ENCODE measurements around the gene DEPDC7. TPM values are rescaled to one million over a fixed set of nuclear protein-coding genes. Genes with fewer than 3 reads are reported as not detected.

The DEPDC7 gene
- total RNA-seq, 1 donor from 2014 or later, result 4.7 TPM

DNA sequence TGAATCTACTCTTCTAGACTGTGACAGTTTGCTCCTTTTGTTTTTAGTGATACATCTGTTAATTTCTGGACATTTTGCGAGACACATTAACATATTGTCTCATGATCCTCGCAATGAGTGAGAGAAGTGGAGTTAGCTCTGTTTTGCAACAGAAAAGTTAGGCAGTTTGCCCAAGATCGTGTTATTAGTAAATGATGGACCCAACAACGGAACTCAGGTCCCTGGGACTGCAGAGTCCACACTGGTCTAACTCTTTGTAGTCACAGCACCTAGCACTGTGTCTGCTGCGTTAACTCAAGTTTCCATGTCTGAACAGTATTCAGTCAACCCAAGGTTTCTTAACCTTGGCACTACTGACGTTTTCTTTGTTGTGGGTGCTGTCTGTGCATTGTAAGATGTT, 3.2 kb downstream of the DEPDC7 start:
- no peak for DNase-seq (ENCODE audit: low spot score)
- H3K9me3 Mint-ChIP-seq (ENCODE audit: low read depth), result no peaks in the 10 kb centered on the region
- TF ChIP-seq, protein P1, sequence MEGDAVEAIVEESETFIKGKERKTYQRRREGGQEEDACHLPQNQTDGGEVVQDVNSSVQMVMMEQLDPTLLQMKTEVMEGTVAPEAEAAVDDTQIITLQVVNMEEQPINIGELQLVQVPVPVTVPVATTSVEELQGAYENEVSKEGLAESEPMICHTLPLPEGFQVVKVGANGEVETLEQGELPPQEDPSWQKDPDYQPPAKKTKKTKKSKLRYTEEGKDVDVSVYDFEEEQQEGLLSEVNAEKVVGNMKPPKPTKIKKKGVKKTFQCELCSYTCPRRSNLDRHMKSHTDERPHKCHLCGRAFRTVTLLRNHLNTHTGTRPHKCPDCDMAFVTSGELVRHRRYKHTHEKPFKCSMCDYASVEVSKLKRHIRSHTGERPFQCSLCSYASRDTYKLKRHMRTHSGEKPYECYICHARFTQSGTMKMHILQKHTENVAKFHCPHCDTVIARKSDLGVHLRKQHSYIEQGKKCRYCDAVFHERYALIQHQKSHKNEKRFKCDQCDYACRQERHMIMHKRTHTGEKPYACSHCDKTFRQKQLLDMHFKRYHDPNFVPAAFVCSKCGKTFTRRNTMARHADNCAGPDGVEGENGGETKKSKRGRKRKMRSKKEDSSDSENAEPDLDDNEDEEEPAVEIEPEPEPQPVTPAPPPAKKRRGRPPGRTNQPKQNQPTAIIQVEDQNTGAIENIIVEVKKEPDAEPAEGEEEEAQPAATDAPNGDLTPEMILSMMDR (IDR thresholded peaks at IDR 0.05), result no peak
- peaks cover 12% of the 10 kb centered on the region for H3K4me1 Mint-ChIP-seq (ENCODE audit: low read depth)
- H3K27ac Mint-ChIP-seq (ENCODE audit: unreplicated experiment), result no peak overlapping the region
- H3K4me3 Mint-ChIP-seq (ENCODE audit: unreplicated experiment), result no peak overlapping the region
- no peaks in the 10 kb centered on the region for H3K27me3 Mint-ChIP-seq (ENCODE audit: low read depth)
- H3K36me3 Mint-ChIP-seq (ENCODE audit: low read depth), result no peaks in the 10 kb centered on the region

DNA sequence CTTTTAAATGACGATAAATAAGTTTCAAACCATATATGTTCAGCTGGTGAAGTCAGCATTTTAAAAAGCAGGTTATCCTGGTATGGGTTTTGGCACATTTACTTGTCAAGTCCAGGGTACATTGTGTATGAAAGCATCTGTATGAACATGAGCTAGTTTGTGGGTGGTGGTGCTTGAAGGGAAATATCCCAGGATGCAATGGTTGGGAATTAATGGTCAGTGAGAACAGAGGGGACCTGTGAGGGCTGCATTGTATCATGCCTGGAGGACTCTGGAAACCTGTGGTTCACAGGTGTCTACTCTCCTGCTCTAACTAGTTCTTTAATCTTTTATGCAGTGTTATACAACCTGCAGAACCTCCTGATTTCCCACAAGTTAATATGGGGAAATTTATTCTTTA, 5.8 kb downstream of the DEPDC7 start:
- Mint-ChIP-seq H3K27ac (ENCODE audit: unreplicated experiment) (no peak overlapping the region), H3K9me3 (ENCODE audit: low read depth) (no peaks in the 10 kb centered on the region), H3K4me3 (ENCODE audit: unreplicated experiment) (no peak overlapping the region), H3K4me1 (ENCODE audit: low read depth) (peaks cover 6% of the 10 kb centered on the region), H3K36me3 (ENCODE audit: low read depth) (no peaks in the 10 kb centered on the region), H3K27me3 (ENCODE audit: low read depth) (no peaks in the 10 kb centered on the region)
- TF ChIP-seq, protein P1 (IDR thresholded peaks at IDR 0.05), result no peak
- DNase-seq (ENCODE audit: low spot score), result no peak

DNA sequence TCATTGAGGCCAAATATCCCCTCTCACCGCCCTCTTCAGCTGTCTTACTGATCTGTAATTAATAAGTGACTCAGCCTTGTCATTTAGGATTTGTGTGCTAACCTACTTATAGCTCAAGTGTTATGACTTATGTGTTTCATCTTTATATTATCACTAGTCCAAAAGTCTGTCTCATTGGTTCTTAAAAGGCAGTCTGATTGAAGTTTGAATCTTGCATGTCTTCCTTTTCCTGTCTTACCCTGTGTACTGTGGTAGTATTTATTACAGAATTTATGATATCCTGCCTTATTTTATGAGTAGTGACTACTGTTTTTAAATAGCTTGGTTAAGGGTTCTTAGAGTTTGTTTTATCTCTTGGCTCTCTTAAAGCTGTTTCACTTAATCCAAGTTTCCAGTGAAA, 6.3 kb downstream of the DEPDC7 start:
- H3K27me3 Mint-ChIP-seq (ENCODE audit: low read depth), result no peaks in the 10 kb centered on the region
- no peak for DNase-seq (ENCODE audit: low spot score)
- TF ChIP-seq, protein P1 (IDR thresholded peaks at IDR 0.05), result no peak
- H3K9me3 Mint-ChIP-seq (ENCODE audit: low read depth), result no peaks in the 10 kb centered on the region
- H3K4me1 Mint-ChIP-seq (ENCODE audit: low read depth), result peaks cover 2% of the 10 kb centered on the region
- H3K27ac Mint-ChIP-seq (ENCODE audit: unreplicated experiment), result no peak overlapping the region
- H3K36me3 Mint-ChIP-seq (ENCODE audit: low read depth), result no peaks in the 10 kb centered on the region
- no peak overlapping the region for H3K4me3 Mint-ChIP-seq (ENCODE audit: unreplicated experiment)

DNA sequence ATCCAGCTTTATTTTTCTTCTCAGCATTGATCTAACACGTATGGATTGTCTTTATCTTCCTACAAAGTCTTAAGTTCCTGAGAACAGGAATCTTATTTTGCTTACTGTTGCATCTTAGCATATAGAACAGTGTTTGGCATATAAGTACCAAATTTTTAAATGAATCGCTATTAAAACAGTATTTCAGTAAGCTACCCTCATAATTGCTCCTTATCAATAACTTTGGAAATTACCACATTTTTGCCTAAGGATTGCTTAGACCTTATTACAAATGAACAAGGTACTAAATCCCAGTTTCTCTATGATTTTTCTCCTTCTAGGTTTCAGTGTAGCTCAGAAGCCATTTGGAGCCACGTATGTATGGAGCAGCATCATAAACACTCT, 9.7 kb downstream of the DEPDC7 start:
- Mint-ChIP-seq H3K27me3 (ENCODE audit: low read depth) (no peaks in the 10 kb centered on the region), H3K4me3 (ENCODE audit: unreplicated experiment) (no peak overlapping the region), H3K27ac (ENCODE audit: unreplicated experiment) (no peak overlapping the region), H3K4me1 (ENCODE audit: low read depth) (no peaks in the 10 kb centered on the region), H3K36me3 (ENCODE audit: low read depth) (no peaks in the 10 kb centered on the region), H3K9me3 (ENCODE audit: low read depth) (no peaks in the 10 kb centered on the region)
- DNase-seq (ENCODE audit: low spot score), result no peak
- TF ChIP-seq, protein P1 (IDR thresholded peaks at IDR 0.05), result no peak

DNA sequence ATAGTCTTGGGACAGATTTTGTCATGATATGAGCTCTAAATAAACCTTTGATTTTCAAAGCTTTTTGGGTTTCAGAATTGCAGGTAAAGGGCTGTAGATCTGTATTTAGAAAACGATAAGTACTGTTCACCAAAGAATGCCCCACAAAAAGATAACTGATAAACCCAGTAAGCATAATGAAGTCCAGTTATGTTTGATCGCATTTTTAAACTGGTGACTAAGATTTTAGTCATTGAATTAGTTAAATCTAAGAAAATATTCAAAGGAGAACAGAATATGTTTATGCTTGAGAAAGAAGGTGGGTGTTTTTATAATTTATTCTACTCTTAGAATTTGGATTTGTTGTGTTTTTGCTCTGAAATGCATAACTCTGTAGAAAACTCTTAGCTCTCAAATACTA, 11.6 kb downstream of the DEPDC7 start:
- TF ChIP-seq, protein P1 (IDR thresholded peaks at IDR 0.05), result no peak
- no peak overlapping the region for H3K4me3 Mint-ChIP-seq (ENCODE audit: unreplicated experiment)
- H3K36me3 Mint-ChIP-seq (ENCODE audit: low read depth), result peaks cover 2% of the 10 kb centered on the region
- H3K27me3 Mint-ChIP-seq (ENCODE audit: low read depth), result no peaks in the 10 kb centered on the region
- no peak overlapping the region for H3K27ac Mint-ChIP-seq (ENCODE audit: unreplicated experiment)
- H3K4me1 Mint-ChIP-seq (ENCODE audit: low read depth), result no peaks in the 10 kb centered on the region
- no peak for DNase-seq (ENCODE audit: low spot score)
- H3K9me3 Mint-ChIP-seq (ENCODE audit: low read depth), result no peaks in the 10 kb centered on the region
